Heart left ventricle (tissue), 16 donors: ENCODE measurements around the gene ARHGEF12. TPM values are rescaled to one million over a fixed set of nuclear protein-coding genes. Genes with fewer than 3 reads are reported as not detected.

ENCODE experiments used
- ATAC-seq, 4 donors: fragments of 200-7000 bp; cut with Tn5 transposase; one replicate each; pipeline ENCODE4 v1.9.1; 2020 to 2022; ENCODE audit warnings: moderate library complexity in 4 of 4, mild to moderate bottlenecking in 3 of 4, moderate number of reproducible peaks in 1 of 4
- DNase-seq, 5 donors: peaks; one replicate each; pipeline ENCODE4 v3.0.0-alpha.2; 2020
- H3K27ac ChIP-seq, 12 donors: fragments of 200-600 bp; sonication (generic) in 4 of 12; one replicate each; pipeline versions ENCODE4 v1.5.0 to v1.8.0; 2016 to 2022; ENCODE audit warnings: mild to moderate bottlenecking in 2 of 12
- H3K27me3 ChIP-seq, 9 donors: fragments of 200-600 bp; sonication (generic) in 2 of 9; one replicate each; pipeline versions ENCODE4 v1.5.1 to v1.8.0; 2016 to 2022; ENCODE audit warnings: mild to moderate bottlenecking in 3 of 9
- H3K36me3 ChIP-seq, 9 donors: fragments of 200-600 bp; sonication (generic) in 2 of 9; one replicate each; pipeline versions ENCODE4 v1.5.0 to v1.8.0; 2018 to 2022; ENCODE audit warnings: mild to moderate bottlenecking in 2 of 9
- H3K4me1 ChIP-seq, 12 donors: fragments of 200-600 bp; sonication (generic) in 4 of 12; one replicate each; pipeline versions ENCODE4 v1.5.0 to v1.8.0; 2016 to 2022; ENCODE audit warnings: mild to moderate bottlenecking in 3 of 12
- H3K4me3 ChIP-seq, 12 donors: fragments of 200-600 bp; sonication (generic) in 4 of 12; one replicate each; pipeline versions ENCODE4 v1.5.0 to v1.8.0; 2017 to 2022; ENCODE audit warnings: mild to moderate bottlenecking in 9 of 12, moderate library complexity in 4 of 12
- H3K9me3 ChIP-seq, 12 donors: fragments of 200-600 bp; sonication (generic) in 4 of 12; one replicate each; pipeline versions ENCODE4 v1.5.0 to v1.8.0; 2016 to 2022; ENCODE audit warnings: mild to moderate bottlenecking in 1 of 12
- CTCF ChIP-seq, 12 donors: fragments of 200-600 bp; sonication (generic) in 4 of 12; IDR thresholded peaks; one replicate each; pipeline versions ENCODE4 v1.5.0 to v1.8.0; 2018 to 2022; ENCODE audit warnings: antibody characterized with exemption in 12 of 12, mild to moderate bottlenecking in 5 of 12
- POLR2A ChIP-seq, 2 donors: fragments of 450-650 bp; IDR thresholded peaks; one replicate each; pipeline ENCODE4 v1.6.1; 2017; ENCODE audit warnings: antibody characterized with exemption in 2 of 2, mild to moderate bottlenecking in 2 of 2, moderate library complexity in 2 of 2
- WGBS, 4 donors: extraction: QIAGEN DNeasy Blood & Tissue Kit in 2 of 4; methylation state at CpG; one replicate each; pipeline versions ENCODE4 v1.1.5 to v1.1.7; 2013 to 2018; 5-methylcytosine and 5-hydroxymethylcytosine counted together
- intact Hi-C, 10 donors: fragments of 100-400 bp; cut with DNase I; formaldehyde crosslinking; loops; one replicate each; pipeline versions ENCODE4 v1.11.1 to v1.14.2; 2022
- polyA plus RNA-seq, 2 donors: library from polyadenylated mRNA; stranded (reverse); fragments of 200-250 nt; gene quantifications; one replicate each; pipeline ENCODE4 v1.2.3, GENCODE V29; 2013
- total RNA-seq, 9 donors: library from RNA; depleted of rRNA in 2 of 9; stranded (reverse); fragments of >200 nt in 2 of 9; fragmentation: NEBNext Ultra II Directional in 3 of 9; extraction: Animal tissue kit (Norgen Biotek cat#: 25700) in 3 of 9; gene quantifications; one replicate each; pipeline versions ENCODE4 v1.1.0 to v1.2.4, GENCODE V29; 2016 to 2023
- donor health status: ischemic (EF 13 %, LVEDD 7.1; RV severe dilation, severe dysfunction).
- donor health status: healthy with polysubstance abuse.
- donor health status: DM: no; HTN: yes; CAD: no.
- donor health status: DM: no; HTN: no; CAD: no.
- donor health status: ischemic (EF 25% LVEDD 6.9; RV normal size, moderate dysfunction).
- donor health status: ischemic (EF 25% LVEDD 5.7; RV mildly dilated, moderate dysfunction).
- donor health status: healthy.
- donor health status: DM: yes; HTN: yes; CAD: no.
- donor health status: ischemic (EF 35%, LVEDD 5.7; RV mildly dilated, moderate dysfunction).
- donor health status: nonischemic (EF 11% LVEDD 7.7; RV severe dilation, severe dysfunction).
- donor health status: DM: yes; HTN: yes; CAD: no.
- donor health status: PGD.
- donor health status: ischemic (EF 29% LVEDD 5.4; RV normal size, mild dysfunction).
- donor health status: nonischemic (EF 23%, LVEDD 6.1; RV moderate dilation, normal function).

Gene ARHGEF12
- total and polyA plus RNA-seq, 11 donors: 22.0 to 140 (median 112) TPM

GRCh38 chr11:120343429-120343828, 7.2 kb downstream of the ARHGEF12 start:
- peak overlapping the region in 1 of 12 donors; percentile 12 for H3K4me3 ChIP-seq
- DNase-seq (no peak), ATAC-seq (peak in 3 of 4 donors; percentile 16 to 33 (median 16))
- 48 to 59% (median 53%) methylated on average over 2 of the region's 2 CpGs for WGBS, 4 donors
- TF ChIP-seq CTCF (IDR thresholded peaks at IDR 0.05): no peak
- TF ChIP-seq POLR2A (IDR thresholded peaks at IDR 0.05): no peak
- intact Hi-C loops: loop anchor here in 5 of 10 donors (5.0 to 10.0 kb wide), 4 partner anchors 51 to 71 kb away; no protein-coding TSS in a partner anchor
- H3K9me3 ChIP-seq: no peaks in the 10 kb centered on the region
- H3K27ac ChIP-seq: peak overlapping the region in 3 of 12 donors; percentile 2 to 21 (median 20)
- peaks cover 14 to 98% (median 73%) of the 10 kb centered on the region in 12 donors for H3K4me1 ChIP-seq
- peaks cover 0 to 62% (median 0%) of the 10 kb centered on the region in 9 donors for H3K27me3 ChIP-seq
- H3K36me3 ChIP-seq: no peaks in the 10 kb centered on the region

DNA sequence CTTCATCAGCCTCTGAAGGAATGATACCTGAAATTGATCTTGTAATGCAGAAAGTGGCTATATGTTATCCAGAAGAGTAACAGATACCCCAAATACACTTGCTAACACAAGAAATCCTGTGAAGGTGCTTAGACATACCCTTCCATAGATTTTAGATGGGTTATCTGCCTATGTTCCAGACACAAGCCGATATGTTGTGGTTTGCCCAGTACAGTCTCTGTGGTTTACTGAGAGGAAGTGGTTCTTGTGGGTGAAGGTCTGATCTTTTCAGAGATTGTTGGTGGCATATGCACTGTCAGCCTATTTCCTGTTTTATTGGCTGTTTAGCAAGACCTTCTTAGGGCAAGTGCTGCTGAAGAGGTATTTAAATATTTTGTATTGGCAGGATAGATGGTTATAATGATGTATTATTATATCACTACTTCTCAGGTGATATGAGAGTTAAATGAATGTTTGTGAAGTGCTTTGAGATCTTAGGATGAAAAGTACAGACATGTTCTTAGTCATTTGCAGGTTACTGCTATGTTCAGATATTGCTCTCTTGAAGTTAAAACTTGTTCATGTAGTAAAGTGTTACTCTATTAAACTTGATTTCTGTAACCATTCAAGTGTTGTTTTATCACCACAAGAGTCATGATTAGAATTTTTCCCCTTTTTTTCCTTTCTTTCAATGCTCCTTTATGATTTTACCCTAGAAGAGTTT, 8.2 kb downstream of the ARHGEF12 start:
- H3K4me3 ChIP-seq: no peak overlapping the region
- TF ChIP-seq POLR2A (IDR thresholded peaks at IDR 0.05) (no peak), CTCF (IDR thresholded peaks at IDR 0.05) (no peak)
- H3K9me3 ChIP-seq: no peaks in the 10 kb centered on the region
- intact Hi-C loops: loop anchor here in 5 of 10 donors (5.0 to 10.0 kb wide), 4 partner anchors 50 to 70 kb away; no protein-coding TSS in a partner anchor
- WGBS, 4 donors: 54 to 68% (median 62%) methylated on average over 1 of the region's 1 CpG
- ATAC-seq (no peak), DNase-seq (no peak)
- H3K4me1 ChIP-seq: peaks cover 14 to 99% (median 79%) of the 10 kb centered on the region in 12 donors
- no peak overlapping the region for H3K27ac ChIP-seq
- H3K27me3 ChIP-seq: peaks cover 0 to 56% (median 0%) of the 10 kb centered on the region in 9 donors
- H3K36me3 ChIP-seq: no peaks in the 10 kb centered on the region

DNA sequence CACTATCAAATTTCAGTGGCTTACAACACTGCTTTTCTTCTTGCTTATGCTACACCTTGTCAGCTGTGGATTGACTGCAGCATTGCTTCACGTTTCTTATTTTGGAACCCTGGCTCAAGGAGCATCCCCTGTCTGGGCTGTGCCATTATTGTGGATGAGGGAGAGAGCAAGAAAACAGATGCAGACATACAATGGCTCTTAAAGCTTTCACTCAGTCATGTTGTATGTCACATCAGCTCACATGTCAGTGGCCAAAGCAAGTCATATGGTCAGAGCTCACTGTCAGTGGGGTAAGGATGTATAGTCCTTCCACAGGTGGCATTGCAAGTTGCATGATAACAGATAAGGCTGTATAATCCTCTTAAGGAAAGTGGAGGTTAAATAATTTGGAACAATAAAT, 10.0 kb downstream of the ARHGEF12 start:
- Histone ChIP-seq H3K4me3 (no peak overlapping the region), H3K27ac (peak overlapping the region in 8 of 12 donors; percentile 18 to 66 (median 40)), H3K36me3 (no peaks in the 10 kb centered on the region), H3K4me1 (peaks cover 14 to 96% (median 76%) of the 10 kb centered on the region in 12 donors), H3K9me3 (no peaks in the 10 kb centered on the region), H3K27me3 (peaks cover 0 to 57% (median 0%) of the 10 kb centered on the region in 9 donors)
- no peak for TF ChIP-seq POLR2A (IDR thresholded peaks at IDR 0.05)
- TF ChIP-seq CTCF (IDR thresholded peaks at IDR 0.05): no peak
- ATAC-seq: peak in 2 of 4 donors; percentile 4 to 34
- no peak for DNase-seq
- WGBS, 4 donors: 0 to 16% (median 11%) methylated on average over 1 of the region's 1 CpG
- intact Hi-C loops: loop anchor here in 3 of 10 donors (10.0 kb wide), 2 partner anchors 49 to 69 kb away; no protein-coding TSS in a partner anchor

DNA sequence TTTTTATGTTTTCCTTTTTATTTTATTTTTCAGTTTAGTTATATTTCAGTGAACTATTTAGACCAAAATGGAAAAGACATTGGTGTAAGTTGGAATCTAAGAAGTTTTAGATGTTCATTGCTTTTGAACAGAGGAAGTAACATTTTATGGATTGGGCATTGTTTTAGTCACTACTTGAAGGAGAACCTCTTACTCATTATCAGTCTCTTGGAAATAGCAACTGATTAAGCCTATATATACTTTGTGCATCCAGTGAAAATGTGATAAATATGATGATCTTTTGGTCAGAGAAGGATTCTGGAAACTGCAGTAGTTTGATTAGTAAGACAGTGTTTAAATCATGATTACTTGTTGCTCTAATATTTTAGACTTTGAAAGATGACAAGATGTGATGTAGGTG, 14.4 kb downstream of the ARHGEF12 start:
- TF ChIP-seq POLR2A (IDR thresholded peaks at IDR 0.05) (no peak), CTCF (IDR thresholded peaks at IDR 0.05) (no peak)
- Histone ChIP-seq H3K4me1 (peaks cover 0 to 84% (median 49%) of the 10 kb centered on the region in 12 donors), H3K27me3 (peaks cover 0 to 62% (median 0%) of the 10 kb centered on the region in 9 donors), H3K36me3 (no peaks in the 10 kb centered on the region), H3K9me3 (no peaks in the 10 kb centered on the region), H3K4me3 (no peak overlapping the region), H3K27ac (peak overlapping the region in 2 of 12 donors; percentile 16 to 26)
- intact Hi-C loops: no loop called here
- no peak for DNase-seq
- ATAC-seq: no peak
